ENCODE measurements around the gene NFAM1. TPM values are rescaled to one million over a fixed set of nuclear protein-coding genes. Genes with fewer than 3 reads are reported as not detected.

Gene NFAM1
- total RNA-seq, 1 donor from 2014 or later: under 0.01 TPM

DNA sequence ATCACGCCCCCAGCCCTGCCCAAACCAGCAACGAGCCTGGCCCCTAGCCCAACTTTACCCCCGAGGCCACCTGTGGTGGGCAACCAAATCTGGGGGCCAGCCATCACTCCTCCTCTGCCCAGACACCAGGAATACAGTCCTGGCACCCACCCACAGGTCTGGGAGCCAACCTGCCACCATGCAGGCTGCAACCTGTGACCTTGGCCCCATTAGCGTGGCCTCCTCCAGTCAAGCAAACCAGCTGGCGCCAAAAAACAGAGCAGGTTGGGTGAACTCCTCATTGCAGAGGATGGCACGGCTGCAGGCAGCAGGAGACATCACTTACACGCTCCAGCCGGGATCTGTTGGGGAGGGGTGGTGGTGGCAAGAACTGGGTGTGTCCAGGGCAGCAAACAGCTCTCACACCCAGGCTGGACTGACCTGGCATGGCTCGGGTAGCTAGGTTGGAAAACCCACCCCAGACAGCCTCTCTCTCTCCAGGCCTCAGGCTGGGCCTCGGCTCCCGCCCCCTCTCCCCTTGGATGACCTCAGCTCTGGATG is 96.3 kb downstream of the NFAM1 start:
- DNase-seq (ENCODE audit: low read depth in 2 of 2): no peak

DNA sequence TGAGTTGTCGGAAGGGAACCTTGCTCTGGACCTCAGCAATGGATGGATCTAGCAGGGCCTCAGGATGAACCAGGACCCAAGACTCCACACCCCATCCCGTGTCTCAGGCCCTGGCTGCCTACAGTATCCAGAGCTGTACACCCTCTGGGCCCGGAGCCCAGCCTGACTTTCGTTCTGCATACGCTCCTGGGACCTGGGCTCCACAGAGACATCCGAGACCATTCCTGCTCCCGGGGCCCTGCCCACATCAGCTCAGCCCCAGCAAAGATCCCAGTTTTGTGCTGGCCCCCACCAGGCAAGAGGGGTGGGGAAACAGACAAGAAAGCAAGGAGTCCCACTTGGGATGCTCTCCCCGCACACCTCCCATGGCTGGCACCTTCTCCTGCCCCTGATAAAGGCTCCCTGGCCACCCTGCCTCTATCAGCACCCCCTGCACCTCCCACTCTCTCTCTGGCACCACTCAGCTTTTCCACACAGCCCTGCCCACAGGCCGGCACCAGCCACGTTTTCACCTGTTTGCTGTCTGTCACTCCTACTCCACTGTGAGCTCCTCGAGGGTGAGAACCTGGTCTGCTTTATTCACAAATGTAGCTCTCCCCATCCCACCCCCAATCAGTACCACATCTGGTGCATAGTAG is 97.2 kb downstream of the NFAM1 start:
- no peak for DNase-seq (ENCODE audit: low read depth in 2 of 2)

GRCh38 chr22:42333544-42333943 is 98.7 kb downstream of the NFAM1 start:
- no peak for DNase-seq (ENCODE audit: low read depth in 2 of 2)

GRCh38 chr22:42332089-42332488 is 100.1 kb downstream of the NFAM1 start:
- DNase-seq (ENCODE audit: low read depth in 2 of 2): no peak

DNA sequence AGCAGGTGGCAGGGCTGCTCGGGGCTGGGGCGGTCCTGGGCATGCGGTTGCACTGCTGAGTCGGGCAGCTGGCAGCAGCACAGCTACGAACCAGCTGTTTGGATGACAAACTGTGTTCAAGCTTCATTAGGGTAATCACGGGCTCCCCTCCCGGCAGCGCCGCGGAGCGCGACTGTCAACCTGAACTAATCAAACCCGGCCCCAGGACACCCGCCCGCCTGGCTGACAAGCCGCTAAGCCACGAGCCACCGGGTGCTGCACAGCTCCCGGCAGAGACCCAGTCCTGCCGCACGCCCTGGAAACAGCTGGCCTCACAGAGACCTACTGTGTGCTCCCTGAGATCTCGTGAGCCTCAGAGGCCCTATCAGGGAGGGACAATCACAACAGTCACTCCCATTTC is 101.2 kb downstream of the NFAM1 start:
- no peak for DNase-seq (ENCODE audit: low read depth in 2 of 2)

Other genes starting within 250 kb of the NFAM1 start
- gene TCF20, start 161.8 kb downstream of the NFAM1 start, total RNA-seq: 15.1 and 18.2 TPM in 2 replicates
- gene RRP7A, start 87.4 kb upstream of the NFAM1 start, total RNA-seq: 25.3 and 30.7 TPM in 2 replicates
- 2.6 and 3.8 TPM in 2 replicates for gene SERHL2, start 121.6 kb upstream of the NFAM1 start, total RNA-seq
- gene POLDIP3, start 182.5 kb upstream of the NFAM1 start, total RNA-seq: 23.0 and 27.2 TPM in 2 replicates
- gene ATP5MGL, start 208.2 kb upstream of the NFAM1 start, total RNA-seq: 0.25 and 0.39 TPM in 2 replicates
- 105 and 190 TPM in 2 replicates for gene CYB5R3, start 217.0 kb upstream of the NFAM1 start, total RNA-seq

All from dermis microvascular lymphatic vessel endothelial cell (primary cell).